ENCODE results near the gene UBE3B. TPM values are rescaled to one million over a fixed set of nuclear protein-coding genes. Genes with fewer than 3 reads are reported as not detected.

The UBE3B gene
- polyA plus RNA-seq, 1 donor (not counting 4 experiments of a cell fraction or from before 2014, with no cell fraction given) = 27.1 TPM

GRCh38 chr12:109575683-109576082, 98.2 kb downstream of the UBE3B start:
- Histone ChIP-seq H3K4me3 (ENCODE audit: control insufficient read depth in 2 of 3, extremely low read depth in 1 of 3, insufficient read depth in 2 of 3, low read depth in 1 of 3, low read length in 3 of 3) (no peak overlapping the region), H3K4me2 (ENCODE audit: control insufficient read depth, extremely low read depth, insufficient read depth, low read depth, low read length) (no peak overlapping the region), H3K79me2 (ENCODE audit: control insufficient read depth, insufficient read depth, low read length) (peaks cover 21% of the 10 kb centered on the region), H4K20me1 (ENCODE audit: control insufficient read depth, extremely low read depth, insufficient read depth, low read length) (no peaks in the 10 kb centered on the region), H3K9me1 (ENCODE audit: control insufficient read depth, extremely low read depth, insufficient read depth, low read length) (no peaks in the 10 kb centered on the region), H3K4me1 (ENCODE audit: control insufficient read depth, extremely low read depth, insufficient read depth, low read length) (peaks cover 17% of the 10 kb centered on the region), H3K27ac (ENCODE audit: control insufficient read depth, insufficient read depth, low read length) (no peak overlapping the region), H3K27me3 (ENCODE audit: control insufficient read depth, extremely low read depth, insufficient read depth, low read length) (no peaks in the 10 kb centered on the region), H3K36me3 (ENCODE audit: control insufficient read depth in 2 of 2, extremely low read depth in 1 of 2, insufficient read depth in 2 of 2, low read length in 2 of 2) (peaks cover 18 to 24% of the 10 kb centered on the region in 2 experiments), H3K9me3 (ENCODE audit: control insufficient read depth, low read depth, low read length) (no peaks in the 10 kb centered on the region), H3K9ac (ENCODE audit: control insufficient read depth, extremely low read depth, insufficient read depth, low read length) (no peak overlapping the region), H2AFZ (ENCODE audit: control insufficient read depth, low read length) (no peak overlapping the region)
- FAIRE-seq = no peak
- TF ChIP-seq CTCF (optimal IDR thresholded peaks at IDR 0.05 in 1 of 3, IDR thresholded peaks at IDR 0.05 in 1 of 3, conservative IDR thresholded peaks at IDR 0.05 in 1 of 3; ENCODE audit: extremely low read depth in 1 of 3, insufficient read depth in 2 of 3, low read length in 3 of 3) (no peak), EZH2 (IDR thresholded peaks at IDR 0.05; ENCODE audit: low read length) (no peak)
- dilution Hi-C loops (cut with MboI; ENCODE audit: extremely low pct_ligation_motif_present, low sequenced_read_pairs) = no loop called here
- no peak for DNase-seq (ENCODE audit: low read depth, low spot score)

GRCh38 chr12:109577311-109577710, 99.9 kb downstream of the UBE3B start:
- dilution Hi-C loops (cut with MboI; ENCODE audit: extremely low pct_ligation_motif_present, low sequenced_read_pairs) = no loop called here
- H4K20me1 ChIP-seq (ENCODE audit: control insufficient read depth, extremely low read depth, insufficient read depth, low read length) = peaks cover 6% of the 10 kb centered on the region
- H3K27me3 ChIP-seq (ENCODE audit: control insufficient read depth, extremely low read depth, insufficient read depth, low read length) = no peaks in the 10 kb centered on the region
- H3K9ac ChIP-seq (ENCODE audit: control insufficient read depth, extremely low read depth, insufficient read depth, low read length) = no peak overlapping the region
- no peak overlapping the region for H2AFZ ChIP-seq (ENCODE audit: control insufficient read depth, low read length)
- peaks cover 22% of the 10 kb centered on the region for H3K79me2 ChIP-seq (ENCODE audit: control insufficient read depth, insufficient read depth, low read length)
- peaks cover 27 to 32% of the 10 kb centered on the region in 2 experiments for H3K36me3 ChIP-seq (ENCODE audit: control insufficient read depth in 2 of 2, extremely low read depth in 1 of 2, insufficient read depth in 2 of 2, low read length in 2 of 2)
- no peak for TF ChIP-seq CTCF (optimal IDR thresholded peaks at IDR 0.05 in 1 of 3, IDR thresholded peaks at IDR 0.05 in 1 of 3, conservative IDR thresholded peaks at IDR 0.05 in 1 of 3; ENCODE audit: extremely low read depth in 1 of 3, insufficient read depth in 2 of 3, low read length in 3 of 3)
- no peak for TF ChIP-seq EZH2 (IDR thresholded peaks at IDR 0.05; ENCODE audit: low read length)
- DNase-seq (ENCODE audit: low read depth, low spot score) (no peak), FAIRE-seq (no peak)
- H3K9me3 ChIP-seq (ENCODE audit: control insufficient read depth, low read depth, low read length) = no peaks in the 10 kb centered on the region
- H3K27ac ChIP-seq (ENCODE audit: control insufficient read depth, insufficient read depth, low read length) = no peak overlapping the region
- no peak overlapping the region for H3K4me2 ChIP-seq (ENCODE audit: control insufficient read depth, extremely low read depth, insufficient read depth, low read depth, low read length)
- no peak overlapping the region for H3K4me3 ChIP-seq (ENCODE audit: control insufficient read depth in 2 of 3, extremely low read depth in 1 of 3, insufficient read depth in 2 of 3, low read depth in 1 of 3, low read length in 3 of 3)
- peaks cover 28% of the 10 kb centered on the region for H3K4me1 ChIP-seq (ENCODE audit: control insufficient read depth, extremely low read depth, insufficient read depth, low read length)
- peaks cover 5% of the 10 kb centered on the region for H3K9me1 ChIP-seq (ENCODE audit: control insufficient read depth, extremely low read depth, insufficient read depth, low read length)
